GM18505 (cell line): ENCODE data around the gene DOCK3.
"Not testable (repeated sequence)": the region's sequence is repeated elsewhere in the genome, so short reads cannot be mapped to it uniquely, and the experiment has no call there.

Experiments used
- ATAC-seq: cut with Tn5 transposase; IDR thresholded peaks from one replicate; pipeline ENCODE4 v1.9.1; 2021; ENCODE audit not compliant: unreplicated experiment
- POLR2A ChIP-seq: IDR thresholded peaks from 4 replicates; pipeline ENCODE4 v1.6.1; 2011; ENCODE audit warnings: borderline replicate concordance; ENCODE audit not compliant: insufficient read depth, insufficient read length; ENCODE audit errors: extremely low read depth

The DOCK3 gene

DNA sequence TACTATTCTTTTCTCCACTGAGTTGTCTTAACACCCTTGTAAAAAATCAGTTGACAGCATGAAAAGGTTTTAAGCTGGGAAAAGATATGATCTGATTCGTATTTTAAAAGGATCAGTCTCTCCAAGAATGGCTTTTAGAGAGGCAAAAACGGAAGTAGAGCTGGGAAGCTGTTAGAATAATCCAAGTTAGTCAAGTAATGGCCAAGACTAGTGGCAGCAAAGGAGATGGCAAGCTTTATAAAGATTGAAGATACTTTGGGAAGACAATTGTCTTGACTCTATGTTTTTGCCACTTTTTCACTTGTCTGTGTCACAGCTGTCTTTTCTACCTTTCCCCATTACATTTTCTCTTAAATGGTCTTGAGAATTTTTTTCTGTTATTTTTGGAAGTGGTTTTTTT is 466.8 kb downstream of the DOCK3 start:
- no peak for ATAC-seq
- no peak for TF ChIP-seq POLR2A

DNA sequence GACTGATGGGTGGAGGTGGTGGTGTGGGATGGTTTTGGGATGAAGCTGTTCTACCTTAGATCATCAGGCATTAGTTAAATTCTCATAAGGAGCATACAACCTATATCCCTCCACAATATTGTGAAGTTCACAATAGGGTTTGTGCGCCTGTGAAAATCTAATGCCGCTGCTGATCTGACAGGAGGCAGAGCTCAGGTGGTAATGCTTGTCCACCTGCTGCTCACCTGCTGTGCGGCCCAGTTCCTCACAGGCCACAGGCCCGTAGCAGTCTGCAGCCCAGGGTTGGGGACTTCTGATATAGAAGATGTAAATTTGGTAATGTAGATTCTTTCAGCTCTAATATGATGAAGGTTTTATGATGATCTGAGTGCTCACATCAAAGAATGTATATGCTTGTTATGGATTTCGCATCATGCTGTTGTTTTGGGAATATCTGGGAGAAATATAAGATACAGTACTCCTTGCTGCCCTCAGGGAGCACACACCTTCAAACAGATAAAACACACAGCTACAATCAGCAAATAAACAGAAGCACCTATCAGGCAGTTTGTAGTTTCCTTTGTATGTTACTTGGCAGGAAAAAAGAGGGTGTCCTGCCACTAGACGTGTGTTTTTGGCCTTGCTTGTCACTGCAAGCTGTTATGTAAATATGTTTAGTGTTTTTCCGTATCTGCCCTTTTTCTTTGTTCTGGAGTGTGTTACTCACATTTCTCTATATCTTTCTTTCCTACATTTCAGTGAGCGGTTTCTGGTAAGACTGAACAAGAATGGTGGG is 471.3 kb downstream of the DOCK3 start:
- no peak for TF ChIP-seq POLR2A
- no peak for ATAC-seq

DNA sequence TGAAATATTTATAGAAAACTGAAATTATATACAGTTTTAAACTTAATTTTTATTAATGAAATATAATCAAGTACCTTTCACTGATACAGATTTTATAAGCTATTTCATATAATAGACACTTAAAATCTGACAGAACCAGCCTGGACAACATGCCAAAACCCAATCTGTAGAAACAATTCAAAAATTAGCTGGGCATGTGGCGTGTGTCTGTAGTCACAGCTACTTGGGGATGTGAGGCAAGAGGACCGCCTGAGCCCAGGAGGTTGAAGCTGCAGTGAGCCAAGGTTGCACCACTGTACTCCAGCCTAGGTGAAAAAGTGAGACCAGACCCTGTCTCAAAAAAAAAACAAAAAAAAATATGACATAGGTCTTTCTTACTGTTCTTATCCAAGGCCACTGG is 472.1 kb downstream of the DOCK3 start:
- no peak for ATAC-seq
- TF ChIP-seq POLR2A: no peak

DNA sequence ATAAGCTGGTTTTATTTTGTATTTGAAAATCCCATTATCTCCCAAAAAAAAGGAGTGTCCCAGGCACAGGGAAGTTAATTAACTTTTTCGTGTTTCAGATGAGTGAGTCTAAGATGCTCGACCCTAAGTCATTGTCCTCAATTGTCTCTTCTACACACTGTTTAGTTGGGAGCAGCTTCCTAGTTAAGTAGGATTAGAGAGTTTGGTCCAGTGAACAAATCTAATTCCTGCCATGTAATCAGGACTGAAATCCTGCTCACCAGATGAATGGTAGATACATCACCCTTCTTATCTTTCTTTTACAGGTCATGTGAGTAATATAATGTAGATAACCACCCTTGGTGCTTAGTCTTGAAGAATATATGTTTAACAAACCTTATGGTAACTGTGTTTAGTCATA is 481.4 kb downstream of the DOCK3 start:
- TF ChIP-seq POLR2A: no peak
- ATAC-seq: no peak

DNA sequence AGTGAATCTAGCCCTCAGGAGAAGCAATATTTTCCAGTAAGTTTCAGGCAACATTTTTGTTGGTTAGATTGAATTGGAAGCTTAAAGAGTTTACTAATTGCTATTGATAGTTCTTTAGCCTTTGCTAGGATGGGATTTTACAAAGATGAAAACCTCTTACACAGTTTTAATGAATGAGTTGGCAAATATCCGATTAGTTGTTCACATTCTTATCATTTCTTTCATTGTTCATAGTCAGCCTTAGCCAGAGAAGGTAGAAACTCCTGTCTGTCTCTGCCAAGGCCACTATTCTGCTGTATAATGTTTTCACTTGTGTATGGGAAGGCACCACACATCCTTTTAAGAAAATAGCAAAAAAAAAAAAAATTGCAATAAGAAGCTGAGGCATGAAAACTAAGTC is 488.3 kb downstream of the DOCK3 start:
- no peak for TF ChIP-seq POLR2A
- no peak for ATAC-seq

DNA sequence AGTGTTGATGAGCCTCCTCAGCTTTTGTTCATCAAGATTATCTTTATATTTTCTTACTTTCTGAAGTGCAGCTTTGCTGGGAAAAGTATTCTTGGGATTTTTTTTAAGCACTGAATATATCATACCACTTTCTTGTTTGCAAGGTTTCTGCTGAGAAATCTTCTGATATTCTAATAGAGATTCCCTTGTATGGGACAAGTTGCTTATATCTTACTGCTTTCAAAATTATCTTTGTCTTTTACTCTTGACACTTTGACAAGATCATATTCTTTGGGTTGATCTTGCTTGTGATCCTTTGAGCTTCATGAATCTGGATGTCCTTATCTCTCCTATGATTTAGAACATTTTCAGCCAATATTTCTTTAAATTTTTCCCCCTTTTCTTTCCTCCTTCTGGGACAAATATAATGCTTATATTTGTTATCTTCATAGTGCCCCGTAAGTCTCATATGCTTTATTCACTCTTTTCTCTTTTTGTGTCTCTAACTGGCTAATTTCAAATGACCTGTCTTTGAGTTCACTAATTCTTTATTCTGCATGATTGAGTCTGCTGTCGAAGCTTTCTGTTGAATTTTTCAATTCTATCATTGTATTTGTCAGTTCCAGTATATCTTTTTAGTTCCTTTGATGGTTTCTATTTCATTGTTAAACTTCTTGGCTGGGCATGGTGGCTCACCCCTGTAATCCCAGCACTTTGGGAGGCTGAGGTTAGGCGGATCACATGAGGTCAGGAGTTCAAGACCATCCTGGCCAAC is 499.0 kb downstream of the DOCK3 start:
- ATAC-seq: no peak
- no peak for TF ChIP-seq POLR2A

DNA sequence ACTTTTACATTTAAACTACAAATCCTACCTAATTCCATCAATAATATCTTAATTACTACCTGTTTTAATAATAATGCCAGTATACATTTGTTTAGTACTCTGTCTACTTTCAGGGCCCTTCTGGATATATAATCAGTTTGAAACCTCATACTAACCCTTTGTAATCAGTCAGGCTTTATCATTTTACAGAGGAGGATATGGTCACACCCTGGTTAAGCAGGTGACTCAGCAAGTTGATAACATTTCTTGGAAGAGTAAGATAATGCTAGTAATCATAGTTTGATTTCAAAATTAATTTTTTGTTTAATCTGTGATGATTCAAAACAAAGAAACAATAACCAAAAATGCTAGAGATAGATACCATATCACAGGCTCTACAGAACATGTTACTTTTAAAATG is 502.2 kb downstream of the DOCK3 start:
- ATAC-seq: no peak
- TF ChIP-seq POLR2A: no peak

DNA sequence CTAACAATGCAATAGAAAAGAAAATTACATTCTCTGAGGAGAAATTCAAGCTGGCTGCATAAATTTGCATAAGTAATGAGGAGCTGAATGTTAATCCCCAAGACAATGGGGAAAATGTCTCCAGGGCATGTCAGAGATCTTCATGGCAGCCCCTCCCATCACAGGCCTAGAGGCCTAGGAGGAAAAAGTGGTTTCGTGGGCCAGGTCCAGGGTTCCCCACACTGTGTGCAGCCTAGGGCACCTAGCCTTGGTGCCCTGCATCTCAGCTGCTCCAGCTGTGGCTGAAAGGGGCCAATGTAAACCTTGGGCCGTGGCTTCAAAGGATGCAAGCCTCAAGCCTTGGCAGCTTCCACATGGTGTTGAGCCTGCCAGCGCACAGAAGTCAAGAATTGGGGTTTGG is 511.7 kb downstream of the DOCK3 start:
- ATAC-seq: not testable (repeated sequence)

DNA sequence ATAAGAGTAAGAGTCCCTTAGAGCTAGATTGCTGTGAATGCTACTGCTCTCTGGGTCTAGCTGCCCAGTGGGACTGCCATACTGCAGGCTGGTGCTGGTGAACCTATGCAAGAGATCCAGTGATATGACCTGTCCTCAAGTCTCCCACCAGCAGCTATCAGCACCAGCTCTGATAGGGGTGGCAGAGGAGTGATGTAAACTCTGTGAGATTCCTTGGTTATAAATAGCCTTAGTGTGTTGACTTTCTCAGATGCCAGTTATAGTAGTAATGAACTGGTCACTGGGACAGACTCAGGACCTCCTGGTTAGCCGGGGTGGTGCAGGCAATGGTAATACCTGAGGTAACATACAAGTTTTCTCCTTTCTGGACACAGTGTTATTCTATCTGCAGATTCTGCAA is 515.5 kb downstream of the DOCK3 start:
- ATAC-seq: no peak
- TF ChIP-seq POLR2A: no peak

DNA sequence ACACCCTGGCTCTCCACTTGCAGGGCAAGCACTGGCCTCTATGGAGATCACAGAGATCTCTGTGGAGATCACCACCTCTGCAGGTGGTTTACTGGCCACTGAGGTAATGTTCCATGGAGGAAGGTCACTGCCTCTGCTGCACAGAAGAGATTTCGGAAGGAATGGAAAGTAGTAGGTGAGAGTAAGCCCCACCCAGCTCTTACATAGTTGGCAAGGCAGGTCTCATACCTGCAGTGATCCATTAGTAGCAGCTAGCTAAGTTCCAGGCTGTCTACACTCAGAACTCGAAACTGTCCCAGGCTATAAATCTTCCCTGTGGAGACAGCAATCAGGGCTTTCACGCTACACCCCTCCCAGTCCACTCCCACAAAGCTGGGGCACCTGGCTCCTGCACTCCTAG is 516.1 kb downstream of the DOCK3 start:
- TF ChIP-seq POLR2A: no peak
- ATAC-seq: no peak

DNA sequence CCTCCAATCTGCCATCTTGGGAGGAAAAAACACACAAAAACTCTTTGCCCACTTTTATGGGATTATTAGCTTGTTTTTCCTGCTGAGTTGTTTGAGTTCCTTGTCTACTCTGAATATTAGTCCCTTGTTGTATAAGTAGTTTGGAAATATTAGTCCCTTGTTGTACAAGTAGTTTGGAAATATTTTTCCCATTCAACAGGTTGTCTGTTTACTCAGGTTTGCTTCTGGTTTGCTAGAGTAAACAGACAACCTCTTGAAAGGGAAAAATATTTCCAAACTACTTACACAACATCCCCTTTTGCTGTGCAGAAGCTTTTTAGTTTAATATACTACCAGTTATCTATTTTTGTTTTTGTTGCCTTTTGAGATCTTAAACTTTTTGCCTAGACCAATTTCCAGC is 517.0 kb downstream of the DOCK3 start:
- ATAC-seq: no peak
- TF ChIP-seq POLR2A: no peak

DNA sequence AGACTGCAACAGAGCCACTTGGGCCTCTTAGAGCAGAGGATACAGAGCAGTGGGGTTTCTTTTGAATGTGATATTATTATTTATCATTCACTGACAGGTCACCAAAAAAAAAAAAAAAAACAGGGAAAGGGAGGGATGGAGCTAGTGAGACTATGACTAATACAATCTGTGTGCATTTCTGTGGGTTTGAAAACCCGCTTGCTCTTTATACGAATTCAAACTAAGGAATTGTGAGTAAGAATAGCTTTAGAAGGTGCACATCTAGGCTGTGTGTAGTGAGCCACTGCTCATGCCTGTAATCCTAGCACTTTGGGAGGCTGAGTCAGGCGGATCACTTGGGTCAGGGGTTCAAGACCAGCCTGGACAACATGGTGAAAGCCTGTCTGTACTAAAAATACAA is 523.8 kb downstream of the DOCK3 start:
- TF ChIP-seq POLR2A: no peak
- no peak for ATAC-seq

DNA sequence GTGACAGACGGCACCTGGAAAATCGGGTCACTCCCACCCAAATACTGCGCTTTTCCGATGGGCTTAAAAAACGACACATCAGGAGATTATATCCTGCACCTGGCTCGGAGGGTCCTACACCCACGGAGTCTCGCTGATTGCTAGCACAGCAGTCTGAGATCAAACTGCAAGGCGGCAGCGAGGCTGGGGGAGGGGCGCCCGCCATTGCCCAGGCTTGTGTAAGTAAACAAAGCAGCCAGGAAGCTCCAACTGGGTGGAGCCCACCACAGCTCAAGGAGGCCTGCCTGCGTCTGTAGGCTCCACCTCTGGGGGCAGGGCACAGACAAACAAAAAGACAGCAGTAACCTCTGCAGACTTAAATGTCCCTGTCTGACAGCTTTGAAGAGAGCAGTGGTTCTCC is 524.6 kb downstream of the DOCK3 start:
- not testable (repeated sequence) for ATAC-seq

DNA sequence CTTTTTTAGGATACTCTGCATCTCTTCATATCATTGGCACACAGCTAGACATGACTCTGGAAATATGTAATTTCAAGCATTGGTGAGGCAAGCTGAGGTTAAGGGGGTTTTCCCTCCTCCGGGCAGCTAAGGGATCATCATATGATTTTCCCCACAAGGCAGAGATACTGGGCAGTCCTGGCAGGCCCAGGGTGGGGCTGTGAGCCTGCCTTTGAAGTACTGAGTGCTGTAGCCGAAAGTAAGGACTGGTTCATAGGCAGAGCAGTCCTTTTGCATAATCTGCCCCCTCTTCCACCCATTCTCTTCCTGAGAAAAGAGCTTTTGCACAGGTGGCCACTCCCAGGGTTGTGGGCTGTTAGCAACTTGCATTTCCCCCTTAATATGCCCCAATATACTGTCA is 541.6 kb downstream of the DOCK3 start:
- ATAC-seq: no peak
- TF ChIP-seq POLR2A: no peak
